GM12873 (cell line): ENCODE results near the gene TXNDC15.

ENCODE experiments used
- CTCF ChIP-seq: IDR thresholded peaks from 2 replicates; pipeline ENCODE4 v1.5.1; 2012; ENCODE audit warnings: low read depth, mild to moderate bottlenecking, moderate library complexity, low read length, control low read depth; ENCODE audit not compliant: insufficient read depth; ENCODE audit errors: missing control alignments

The TXNDC15 gene

GRCh38 chr5:134918861-134919260 is 44.7 kb downstream of the TXNDC15 start:
- TF ChIP-seq CTCF = no peak

GRCh38 chr5:134920848-134921575 is 46.8 kb downstream of the TXNDC15 start:
- no peak for TF ChIP-seq CTCF

- no peak for TF ChIP-seq CTCF
These were observed 58.3 kb downstream of the TXNDC15 start for GRCh38 chr5:134932508-134932907.

GRCh38 chr5:134934202-134934601 is 60.0 kb downstream of the TXNDC15 start:
- TF ChIP-seq CTCF = no peak

- no peak for TF ChIP-seq CTCF
These were observed 61.8 kb downstream of the TXNDC15 start for GRCh38 chr5:134935711-134936602.

- TF ChIP-seq CTCF = no peak
These were observed 63.4 kb downstream of the TXNDC15 start for GRCh38 chr5:134937526-134937925.

- TF ChIP-seq CTCF = no peak
These were observed 63.9 kb downstream of the TXNDC15 start for GRCh38 chr5:134938030-134938429.
